WTC11 (cell line): Measurements from ENCODE around the gene CTIF. TPM values are rescaled to one million over a fixed set of nuclear protein-coding genes. Genes with fewer than 3 reads are reported as not detected.

Source experiments
- ATAC-seq: fragments of 200-7000 bp; cut with Tn5 transposase; 2 replicates; pipeline ENCODE4 v1.10.0; 2021; ENCODE audit warnings: mild to moderate bottlenecking, moderate library complexity
- CTCF ChIA-PET: fragments of 300-600 bp; sonication (Branson Sonifier 250); formaldehyde crosslinking; loops from one replicate; lab custom pipeline; 2021; ENCODE audit warnings: antibody characterized with exemption; lab: Charles Lee
- POLR2A ChIA-PET: fragments of 350-600 bp; sonication (Branson Sonifier 250); formaldehyde crosslinking; loops from one replicate; lab custom pipeline; 2021; ENCODE audit warnings: antibody characterized with exemption; lab: Charles Lee
- DNase-seq: peaks from one replicate; pipeline ENCODE4 v3.0.0; 2021; ENCODE audit warnings: low spot score
- H3K27ac Mint-ChIP-seq: 2 replicates; pipeline ENCODE4 v1.8.0; 2021; ENCODE audit warnings: mixed read lengths
- H3K27me3 Mint-ChIP-seq: 2 replicates; pipeline ENCODE4 v1.8.0; 2021; ENCODE audit warnings: low read depth, mild to moderate bottlenecking, moderate library complexity, mixed read lengths
- H3K36me3 Mint-ChIP-seq: 2 replicates; pipeline ENCODE4 v1.8.0; 2021; ENCODE audit warnings: mixed read lengths
- H3K4me1 Mint-ChIP-seq: 2 replicates; pipeline ENCODE4 v1.8.0; 2022; ENCODE audit warnings: mixed read lengths
- H3K4me3 Mint-ChIP-seq: 2 replicates; pipeline ENCODE4 v1.8.0; 2021; ENCODE audit warnings: mild to moderate bottlenecking, moderate library complexity, mixed read lengths
- H3K9me3 Mint-ChIP-seq: 2 replicates; pipeline ENCODE4 v1.8.0; 2021; ENCODE audit warnings: mixed read lengths
- CREB1 ChIP-seq: sonication (generic); formaldehyde crosslinking; IDR thresholded peaks from 2 replicates; pipeline ENCODE4 v1.8.0; 2023; ENCODE audit warnings: mild to moderate bottlenecking, missing genetic modification reagents
- EMX1 ChIP-seq: fragments of 250-450 bp; sonication (Bioruptor Pico); IDR thresholded peaks from 2 replicates; pipeline ENCODE4 v1.8.0; 2021; ENCODE audit warnings: mild to moderate bottlenecking
- MXD4 ChIP-seq: fragments of 250-450 bp; sonication (Bioruptor Pico); IDR thresholded peaks from 2 replicates; pipeline ENCODE4 v1.8.0; 2021; ENCODE audit warnings: mild to moderate bottlenecking, moderate library complexity, borderline replicate concordance
- NFATC4 ChIP-seq: fragments of 250-450 bp; sonication (Bioruptor Pico); IDR thresholded peaks from 2 replicates; pipeline ENCODE4 v1.9.0; 2021; ENCODE audit warnings: mild to moderate bottlenecking
- NR2C2 ChIP-seq: sonication (generic); formaldehyde crosslinking; IDR thresholded peaks from 2 replicates; pipeline ENCODE4 v1.8.0; 2022; ENCODE audit warnings: mild to moderate bottlenecking, missing genetic modification reagents
- ZNF232 ChIP-seq: sonication (generic); formaldehyde crosslinking; IDR thresholded peaks from 2 replicates; pipeline ENCODE4 v1.8.0; 2022; ENCODE audit warnings: mild to moderate bottlenecking, missing genetic modification reagents
- total RNA-seq: library from RNA; stranded (reverse); gene quantifications from 3 replicates; pipeline ENCODE4 v1.2.3, GENCODE V29; 2021
- TF ChIP-seq, protein P1 (sequence below): fragments of 250-450 bp; sonication (Bioruptor Pico); IDR thresholded peaks from 2 replicates; pipeline ENCODE4 v2.1.2; 2022; ENCODE audit warnings: mild to moderate bottlenecking, moderate library complexity
- TF ChIP-seq, protein P2 (sequence below): fragments of 200-600 bp; IDR thresholded peaks from 2 replicates; pipeline ENCODE4 v1.8.0; 2022; ENCODE audit warnings: antibody characterized with exemption
- TF ChIP-seq, protein P3 (sequence below): sonication (generic); formaldehyde crosslinking; IDR thresholded peaks from 2 replicates; pipeline ENCODE4 v1.8.1; 2023; ENCODE audit warnings: mild to moderate bottlenecking, missing genetic modification reagents
- TF ChIP-seq, protein P4 (sequence below): sonication (generic); formaldehyde crosslinking; conservative IDR thresholded peaks from 2 replicates; pipeline ENCODE4 v1.8.1; 2022; ENCODE audit warnings: mild to moderate bottlenecking, missing genetic modification reagents
- TF ChIP-seq, protein P5 (sequence below): fragments of 250-450 bp; sonication (Bioruptor Pico); conservative IDR thresholded peaks from 2 replicates; pipeline ENCODE4 v1.9.0; 2021; ENCODE audit warnings: mild to moderate bottlenecking
- TF ChIP-seq, protein P6 (sequence below): sonication (generic); formaldehyde crosslinking; IDR thresholded peaks from 2 replicates; pipeline ENCODE4 v1.8.1; 2023; ENCODE audit warnings: mild to moderate bottlenecking, moderate library complexity, missing genetic modification reagents

CTIF gene
- total RNA-seq, 1 experiment from 2014 or later = 28.5 TPM

DNA sequence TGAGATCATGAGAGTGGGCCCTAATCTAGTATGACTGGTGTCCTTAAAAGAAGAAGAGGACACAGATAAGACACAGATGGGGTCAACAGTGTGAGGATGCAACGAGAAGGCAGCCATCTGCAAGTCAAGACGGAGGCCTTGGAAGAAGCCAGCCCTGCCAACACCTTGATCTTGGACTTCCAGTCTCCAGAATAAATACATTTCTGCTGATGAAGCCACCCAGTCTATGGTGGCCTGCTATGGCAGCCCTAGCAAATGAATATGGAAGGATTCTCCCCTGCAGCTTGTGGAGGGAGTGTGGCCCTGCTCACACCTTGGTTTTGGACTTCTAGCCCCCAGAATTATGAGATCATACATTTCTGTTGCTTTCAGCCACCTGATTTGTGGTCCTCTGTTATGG lies 12.3 kb downstream of the CTIF start (continued):
- TF ChIP-seq, protein P1, sequence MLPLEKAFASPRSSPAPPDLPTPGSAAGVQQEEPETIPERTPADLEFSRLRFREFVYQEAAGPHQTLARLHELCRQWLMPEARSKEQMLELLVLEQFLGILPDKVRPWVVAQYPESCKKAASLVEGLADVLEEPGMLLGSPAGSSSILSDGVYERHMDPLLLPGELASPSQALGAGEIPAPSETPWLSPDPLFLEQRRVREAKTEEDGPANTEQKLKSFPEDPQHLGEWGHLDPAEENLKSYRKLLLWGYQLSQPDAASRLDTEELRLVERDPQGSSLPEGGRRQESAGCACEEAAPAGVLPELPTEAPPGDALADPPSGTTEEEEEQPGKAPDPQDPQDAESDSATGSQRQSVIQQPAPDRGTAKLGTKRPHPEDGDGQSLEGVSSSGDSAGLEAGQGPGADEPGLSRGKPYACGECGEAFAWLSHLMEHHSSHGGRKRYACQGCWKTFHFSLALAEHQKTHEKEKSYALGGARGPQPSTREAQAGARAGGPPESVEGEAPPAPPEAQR (CRISPR knock-in tag) = no peak
- TF ChIP-seq, all 79 proteins: peak for 0

DNA sequence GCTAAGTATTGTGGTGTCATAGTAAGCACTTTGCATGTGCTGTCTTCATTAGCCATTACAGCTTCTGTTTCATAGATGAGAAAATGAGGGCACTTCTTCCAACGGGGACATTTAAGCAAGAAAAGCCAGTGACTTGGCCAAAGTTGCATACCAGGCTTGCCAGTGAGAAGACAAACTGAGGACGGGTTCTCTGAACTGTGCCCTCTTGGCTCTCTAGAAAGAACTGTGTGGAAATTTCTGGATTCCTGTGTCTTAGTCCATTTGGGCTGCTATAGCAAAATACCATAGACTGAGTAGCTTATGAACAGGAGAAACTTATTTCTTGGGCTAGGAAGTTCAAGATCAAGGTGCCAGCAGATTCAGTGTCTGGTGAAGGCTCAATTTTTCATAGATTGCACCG lies 13.3 kb downstream of the CTIF start:
- peaks cover 22% of the 10 kb centered on the region for H3K4me1 Mint-ChIP-seq
- no peak for TF ChIP-seq CREB1 (CRISPR knock-in tag)
- TF ChIP-seq, all 79 proteins: peak for 0
- H3K4me3 Mint-ChIP-seq = no peak overlapping the region
- POLR2A ChIA-PET = no interaction called here
- H3K36me3 Mint-ChIP-seq = no peaks in the 10 kb centered on the region
- ATAC-seq (no peak), DNase-seq (no peak)
- no peak overlapping the region for H3K27ac Mint-ChIP-seq
- no peaks in the 10 kb centered on the region for H3K27me3 Mint-ChIP-seq
- CTCF ChIA-PET = interaction anchor here (1.3 kb wide), 1 partner anchor 54 kb away, joined by 3 read pairs; no protein-coding TSS in a partner anchor
- no peaks in the 10 kb centered on the region for H3K9me3 Mint-ChIP-seq

DNA sequence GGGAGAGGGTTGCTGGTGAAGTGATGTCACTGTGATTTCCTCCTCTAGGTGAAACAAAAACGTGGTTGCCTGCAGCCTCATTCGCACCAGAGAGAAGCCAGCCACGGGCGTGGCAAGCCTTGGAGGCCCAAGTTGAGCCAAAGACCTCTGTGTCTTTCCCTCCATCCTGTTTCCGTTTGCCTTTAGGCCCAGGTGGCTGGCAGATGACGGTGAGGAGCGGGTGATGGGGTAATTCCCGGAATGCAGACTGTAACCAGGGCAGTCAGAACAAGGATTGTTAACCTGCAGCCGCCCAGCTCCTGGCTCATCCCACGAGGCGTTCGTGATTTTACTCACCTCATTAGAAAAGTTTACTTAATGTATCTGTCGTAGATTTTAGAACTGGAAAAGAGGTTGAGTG lies 14.4 kb downstream of the CTIF start:
- H3K4me3 Mint-ChIP-seq = no peak overlapping the region
- POLR2A ChIA-PET = no interaction called here
- CTCF ChIA-PET = interaction anchor here (1.3 kb wide), 1 partner anchor 52 kb away, joined by 3 read pairs; no protein-coding TSS in a partner anchor

More for the DNA sequence above, 14.4 kb downstream of the CTIF start:
- no peaks in the 10 kb centered on the region for H3K36me3 Mint-ChIP-seq
- TF ChIP-seq, protein P2, sequence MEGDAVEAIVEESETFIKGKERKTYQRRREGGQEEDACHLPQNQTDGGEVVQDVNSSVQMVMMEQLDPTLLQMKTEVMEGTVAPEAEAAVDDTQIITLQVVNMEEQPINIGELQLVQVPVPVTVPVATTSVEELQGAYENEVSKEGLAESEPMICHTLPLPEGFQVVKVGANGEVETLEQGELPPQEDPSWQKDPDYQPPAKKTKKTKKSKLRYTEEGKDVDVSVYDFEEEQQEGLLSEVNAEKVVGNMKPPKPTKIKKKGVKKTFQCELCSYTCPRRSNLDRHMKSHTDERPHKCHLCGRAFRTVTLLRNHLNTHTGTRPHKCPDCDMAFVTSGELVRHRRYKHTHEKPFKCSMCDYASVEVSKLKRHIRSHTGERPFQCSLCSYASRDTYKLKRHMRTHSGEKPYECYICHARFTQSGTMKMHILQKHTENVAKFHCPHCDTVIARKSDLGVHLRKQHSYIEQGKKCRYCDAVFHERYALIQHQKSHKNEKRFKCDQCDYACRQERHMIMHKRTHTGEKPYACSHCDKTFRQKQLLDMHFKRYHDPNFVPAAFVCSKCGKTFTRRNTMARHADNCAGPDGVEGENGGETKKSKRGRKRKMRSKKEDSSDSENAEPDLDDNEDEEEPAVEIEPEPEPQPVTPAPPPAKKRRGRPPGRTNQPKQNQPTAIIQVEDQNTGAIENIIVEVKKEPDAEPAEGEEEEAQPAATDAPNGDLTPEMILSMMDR = no peak
- TF ChIP-seq, protein P3, sequence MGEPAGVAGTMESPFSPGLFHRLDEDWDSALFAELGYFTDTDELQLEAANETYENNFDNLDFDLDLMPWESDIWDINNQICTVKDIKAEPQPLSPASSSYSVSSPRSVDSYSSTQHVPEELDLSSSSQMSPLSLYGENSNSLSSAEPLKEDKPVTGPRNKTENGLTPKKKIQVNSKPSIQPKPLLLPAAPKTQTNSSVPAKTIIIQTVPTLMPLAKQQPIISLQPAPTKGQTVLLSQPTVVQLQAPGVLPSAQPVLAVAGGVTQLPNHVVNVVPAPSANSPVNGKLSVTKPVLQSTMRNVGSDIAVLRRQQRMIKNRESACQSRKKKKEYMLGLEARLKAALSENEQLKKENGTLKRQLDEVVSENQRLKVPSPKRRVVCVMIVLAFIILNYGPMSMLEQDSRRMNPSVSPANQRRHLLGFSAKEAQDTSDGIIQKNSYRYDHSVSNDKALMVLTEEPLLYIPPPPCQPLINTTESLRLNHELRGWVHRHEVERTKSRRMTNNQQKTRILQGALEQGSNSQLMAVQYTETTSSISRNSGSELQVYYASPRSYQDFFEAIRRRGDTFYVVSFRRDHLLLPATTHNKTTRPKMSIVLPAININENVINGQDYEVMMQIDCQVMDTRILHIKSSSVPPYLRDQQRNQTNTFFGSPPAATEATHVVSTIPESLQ (CRISPR knock-in tag) = no peak
- TF ChIP-seq ZNF232 (CRISPR knock-in tag) (no peak), NR2C2 (CRISPR knock-in tag) (no peak), MXD4 (CRISPR knock-in tag) (no peak), EMX1 (CRISPR knock-in tag) (no peak), NFATC4 (no peak)
- TF ChIP-seq, protein P4, sequence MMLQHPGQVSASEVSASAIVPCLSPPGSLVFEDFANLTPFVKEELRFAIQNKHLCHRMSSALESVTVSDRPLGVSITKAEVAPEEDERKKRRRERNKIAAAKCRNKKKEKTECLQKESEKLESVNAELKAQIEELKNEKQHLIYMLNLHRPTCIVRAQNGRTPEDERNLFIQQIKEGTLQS (CRISPR knock-in tag) = no peak
- TF ChIP-seq, protein P5, sequence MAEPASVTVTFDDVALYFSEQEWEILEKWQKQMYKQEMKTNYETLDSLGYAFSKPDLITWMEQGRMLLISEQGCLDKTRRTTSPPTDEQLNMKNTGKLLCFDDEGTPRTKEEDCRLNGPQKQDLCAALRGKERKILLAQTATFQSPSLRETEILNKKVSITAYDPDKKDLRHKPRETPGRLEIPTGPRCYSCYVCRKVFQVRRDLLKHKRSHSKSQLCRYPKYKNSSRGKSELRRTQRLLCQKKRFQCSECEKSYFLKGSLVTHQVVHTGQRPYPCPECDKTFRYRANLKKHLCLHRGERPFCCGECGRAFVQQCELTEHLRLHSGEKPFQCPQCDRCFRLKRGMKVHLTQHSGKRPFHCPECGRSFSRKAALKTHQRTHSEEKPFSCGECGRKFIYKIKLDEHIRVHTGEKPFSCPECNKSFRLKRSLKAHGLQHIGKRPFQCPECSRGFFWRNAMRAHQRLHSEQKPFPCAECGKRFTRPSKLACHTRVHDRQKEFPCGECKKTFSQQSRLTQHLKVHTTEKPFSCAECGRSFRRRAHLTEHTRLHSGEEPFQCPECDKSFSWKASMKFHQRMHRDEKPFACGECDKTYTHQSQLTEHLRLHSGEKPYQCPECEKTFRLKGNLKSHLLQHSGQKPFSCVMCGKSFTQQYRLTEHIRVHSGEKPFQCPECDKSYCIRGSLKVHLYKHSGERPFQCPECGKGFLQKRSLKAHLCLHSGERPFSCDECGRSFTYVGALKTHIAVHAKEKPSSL (CRISPR knock-in tag) = no peak
- TF ChIP-seq, protein P6, sequence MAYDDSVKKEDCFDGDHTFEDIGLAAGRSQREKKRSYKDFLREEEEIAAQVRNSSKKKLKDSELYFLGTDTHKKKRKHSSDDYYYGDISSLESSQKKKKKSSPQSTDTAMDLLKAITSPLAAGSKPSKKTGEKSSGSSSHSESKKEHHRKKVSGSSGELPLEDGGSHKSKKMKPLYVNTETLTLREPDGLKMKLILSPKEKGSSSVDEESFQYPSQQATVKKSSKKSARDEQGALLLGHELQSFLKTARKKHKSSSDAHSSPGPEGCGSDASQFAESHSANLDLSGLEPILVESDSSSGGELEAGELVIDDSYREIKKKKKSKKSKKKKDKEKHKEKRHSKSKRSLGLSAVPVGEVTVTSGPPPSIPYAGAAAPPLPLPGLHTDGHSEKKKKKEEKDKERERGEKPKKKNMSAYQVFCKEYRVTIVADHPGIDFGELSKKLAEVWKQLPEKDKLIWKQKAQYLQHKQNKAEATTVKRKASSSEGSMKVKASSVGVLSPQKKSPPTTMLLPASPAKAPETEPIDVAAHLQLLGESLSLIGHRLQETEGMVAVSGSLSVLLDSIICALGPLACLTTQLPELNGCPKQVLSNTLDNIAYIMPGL = no peak
- TF ChIP-seq, all 79 proteins: peak for 0
- ATAC-seq = no peak
- Mint-ChIP-seq H3K4me1 (peaks cover 13% of the 10 kb centered on the region), H3K27ac (no peak overlapping the region), H3K27me3 (no peaks in the 10 kb centered on the region), H3K9me3 (no peaks in the 10 kb centered on the region)
- DNase-seq = no peak
